OCI-LY7 (cell line): ENCODE measurements around the gene NLGN1. TPM values are rescaled to one million over a fixed set of nuclear protein-coding genes. Genes with fewer than 3 reads are reported as not detected.

Experiments used
- BruUV-seq: library from RNA; stranded (reverse); fragments of 400-500 nt; replicated peaks from 2 replicates; lab custom pipeline; 2021; lab: Mats Ljungman, UMichigan
- CTCF ChIA-PET: fragments of 300-600 bp; sonication (Branson Sonifier 250); formaldehyde crosslinking; loops from one replicate; lab custom pipeline; 2022; ENCODE audit warnings: antibody characterized with exemption; ENCODE audit not compliant: unreplicated experiment; lab: Charles Lee
- POLR2A ChIA-PET: fragments of 300-600 bp; sonication (Branson Sonifier 250); formaldehyde crosslinking; loops from one replicate; lab custom pipeline; 2022; ENCODE audit warnings: antibody characterized with exemption; lab: Charles Lee
- DNase-seq: peaks from one replicate; pipeline ENCODE4 v3.0.0-alpha.2; 2015; ENCODE audit warnings: low spot score
- H2AFZ ChIP-seq: fragments of 200-600 bp; sonication (generic), shearing (Covaris generic); 2 replicates; pipeline ENCODE4 v1.6.1; 2014; ENCODE audit warnings: mild to moderate bottlenecking, antibody characterized with exemption, low read length, moderate library complexity
- H3K27ac ChIP-seq: fragments of 200-600 bp; sonication (generic); 2 replicates; pipeline ENCODE4 v1.5.1; 2014; ENCODE audit warnings: mixed run types, low read depth, mild to moderate bottlenecking, moderate library complexity, low read length, inconsistent platforms; ENCODE audit not compliant: poor library complexity, severe bottlenecking
- H3K36me3 ChIP-seq: fragments of 200-600 bp; sonication (generic); 2 replicates; pipeline ENCODE4 v1.6.1; 2014; ENCODE audit warnings: mild to moderate bottlenecking, antibody characterized with exemption, low read length, moderate library complexity, mixed read lengths; ENCODE audit not compliant: insufficient read depth
- H3K4me1 ChIP-seq: fragments of 200-600 bp; sonication (generic); 2 replicates; pipeline ENCODE4 v1.5.1; 2014; ENCODE audit warnings: mild to moderate bottlenecking, low read length; ENCODE audit not compliant: insufficient read depth, poor library complexity, severe bottlenecking
- H3K4me2 ChIP-seq: fragments of 200-600 bp; sonication (generic); 2 replicates; pipeline ENCODE4 v1.6.1; 2014; ENCODE audit warnings: mild to moderate bottlenecking, low read length
- H3K4me3 ChIP-seq: fragments of 200-600 bp; sonication (generic); 2 replicates; pipeline ENCODE4 v1.5.1; 2014; ENCODE audit warnings: mild to moderate bottlenecking, low read depth, low read length; ENCODE audit not compliant: poor library complexity, severe bottlenecking
- H3K79me2 ChIP-seq: fragments of 200-600 bp; sonication (generic); 2 replicates; pipeline ENCODE4 v1.6.1; 2016; ENCODE audit warnings: low read depth, mild to moderate bottlenecking, low read length, moderate library complexity, mixed read lengths; ENCODE audit not compliant: insufficient read depth
- H3K9me2 ChIP-seq: fragments of 200-600 bp; sonication (generic); 2 replicates; pipeline ENCODE4 v1.6.1; 2016; ENCODE audit warnings: mild to moderate bottlenecking, low read length, mixed read lengths; ENCODE audit not compliant: insufficient read depth
- H3K9me3 ChIP-seq: fragments of 200-600 bp; sonication (generic); 2 replicates; pipeline ENCODE4 v1.6.1; 2014; ENCODE audit warnings: mild to moderate bottlenecking, mixed run types, low read length, mixed read lengths
- H4K20me1 ChIP-seq: fragments of 200-600 bp; sonication (generic); 2 replicates; pipeline ENCODE4 v1.6.1; 2014; ENCODE audit warnings: mild to moderate bottlenecking, antibody characterized with exemption, low read length, moderate library complexity, mixed read lengths; ENCODE audit not compliant: insufficient read depth
- CTCF ChIP-seq: fragments of 200-600 bp; sonication (generic); conservative IDR thresholded peaks from 2 replicates; pipeline ENCODE4 v1.5.1; 2014; ENCODE audit warnings: mild to moderate bottlenecking, antibody characterized with exemption, low read length, moderate library complexity, mixed read lengths
- EZH2phosphoT487 ChIP-seq: fragments of 200-600 bp; sonication (generic); IDR thresholded peaks from 2 replicates; pipeline ENCODE4 v1.6.1; 2018; ENCODE audit warnings: low read depth, borderline replicate concordance, mild to moderate bottlenecking, mixed run types, antibody characterized with exemption, low read length, moderate library complexity, mixed read lengths
- intact Hi-C: fragments of 100-400 bp; cut with micrococcal nuclease; formaldehyde crosslinking; loops from one replicate; pipeline ENCODE4 v1.10.0; 2022; ENCODE audit not compliant: unreplicated experiment
- total RNA-seq, 2 experiments: library from RNA; depleted of rRNA in 1 of 2; stranded (reverse); fragments of >200 nt in 1 of 2; shearing (Covaris generic) in 1 of 2; gene quantifications; 2 replicates each; pipeline ENCODE4 v1.2.3, GENCODE V29; 2014 to 2022

Gene NLGN1
- total RNA-seq, 2 experiments from 2014 or later = not detected

DNA sequence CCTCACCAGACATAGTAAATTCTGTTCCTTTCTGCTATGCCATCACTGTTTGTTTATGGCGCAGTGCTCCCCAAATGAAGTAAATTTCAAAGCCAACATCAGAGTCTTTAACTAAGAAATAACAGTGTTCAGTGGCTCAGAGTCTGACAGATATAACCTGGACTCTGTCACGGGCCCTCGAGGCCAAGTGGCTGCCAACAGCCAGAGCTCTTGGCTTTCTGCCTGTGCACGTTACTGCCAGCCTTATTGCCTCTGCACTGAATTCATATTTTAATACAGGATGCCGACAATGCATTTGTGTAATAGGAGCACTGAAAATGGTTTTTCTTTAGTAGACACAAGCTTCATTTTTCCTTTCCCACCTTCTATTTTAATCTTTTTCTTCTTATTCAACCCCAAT, 219.9 kb downstream of the NLGN1 start:
- Histone ChIP-seq H2AFZ (no peak overlapping the region), H3K4me3 (no peak overlapping the region), H3K36me3 (no peaks in the 10 kb centered on the region), H3K9me2 (no peaks in the 10 kb centered on the region), H3K4me1 (no peaks in the 10 kb centered on the region), H3K4me2 (no peak overlapping the region), H4K20me1 (no peaks in the 10 kb centered on the region), H3K9me3 (no peaks in the 10 kb centered on the region), H3K79me2 (no peaks in the 10 kb centered on the region), H3K27ac (no peak overlapping the region)
- TF ChIP-seq CTCF (no peak), EZH2phosphoT487 (no peak)
- no peak for DNase-seq
- POLR2A ChIA-PET = no interaction called here
- CTCF ChIA-PET = no interaction called here
- intact Hi-C loops = no loop called here
- no TSS peak for BruUV-seq

DNA sequence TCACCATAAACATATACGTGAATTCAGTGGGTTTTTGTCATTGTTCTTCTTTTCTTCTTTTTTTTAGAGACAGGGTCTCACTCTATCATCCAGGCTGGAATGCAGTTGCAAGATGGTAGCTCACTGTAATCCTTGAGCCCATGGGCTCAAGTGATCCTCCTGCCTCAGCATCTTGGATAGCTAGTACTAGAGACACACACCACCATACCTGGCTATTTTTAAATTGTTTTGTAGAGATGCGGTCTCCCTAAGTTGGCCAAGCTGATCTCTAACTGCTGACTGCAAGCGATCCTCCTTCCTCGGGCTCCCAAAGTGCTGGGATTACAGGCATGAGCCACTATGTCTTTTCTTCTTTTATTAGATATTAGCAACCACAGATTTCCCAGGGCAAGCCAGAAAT, 220.6 kb downstream of the NLGN1 start:
- POLR2A ChIA-PET = no interaction called here
- no peaks in the 10 kb centered on the region for H3K9me2 ChIP-seq

DNA sequence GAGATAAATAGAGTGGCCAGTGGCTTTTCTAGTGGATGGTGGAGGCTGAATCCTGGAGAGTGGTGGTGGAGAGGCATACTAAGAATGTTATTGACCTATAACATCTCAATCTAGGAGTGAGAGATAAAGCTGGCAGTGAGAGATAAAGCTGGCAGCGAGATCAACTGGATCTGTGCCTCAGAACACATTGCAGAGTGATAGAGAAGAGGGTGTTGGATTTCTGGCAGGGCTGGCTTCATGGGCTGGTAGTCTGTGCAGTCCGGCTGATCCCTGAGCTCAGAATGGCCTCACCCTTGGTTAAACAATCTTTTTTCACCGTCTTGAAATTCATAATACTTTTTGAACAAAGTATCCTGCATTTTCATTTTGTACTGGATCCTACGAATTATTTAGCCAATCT, 221.2 kb downstream of the NLGN1 start:
- Histone ChIP-seq H3K9me2 (no peaks in the 10 kb centered on the region), H3K27ac (no peak overlapping the region), H3K4me2 (no peak overlapping the region), H3K9me3 (no peaks in the 10 kb centered on the region), H3K4me3 (no peak overlapping the region), H3K4me1 (no peaks in the 10 kb centered on the region), H4K20me1 (no peaks in the 10 kb centered on the region), H3K36me3 (no peaks in the 10 kb centered on the region), H3K79me2 (no peaks in the 10 kb centered on the region), H2AFZ (no peak overlapping the region)
- no TSS peak for BruUV-seq
- TF ChIP-seq CTCF (no peak), EZH2phosphoT487 (no peak)
- ChIA-PET CTCF (no interaction called here), POLR2A (no interaction called here)
- intact Hi-C loops = no loop called here
- no peak for DNase-seq

More for the DNA sequence above, 220.6 kb downstream of the NLGN1 start:
- TF ChIP-seq EZH2phosphoT487 (no peak), CTCF (no peak)
- H3K27ac ChIP-seq = no peak overlapping the region
- no peaks in the 10 kb centered on the region for H3K79me2 ChIP-seq
- BruUV-seq = no TSS peak
- H2AFZ ChIP-seq = no peak overlapping the region
- H3K4me3 ChIP-seq = no peak overlapping the region
- H3K9me3 ChIP-seq = no peaks in the 10 kb centered on the region
- CTCF ChIA-PET = no interaction called here
- intact Hi-C loops = no loop called here
- no peaks in the 10 kb centered on the region for H3K36me3 ChIP-seq
- H3K4me1 ChIP-seq = no peaks in the 10 kb centered on the region
- no peak overlapping the region for H3K4me2 ChIP-seq
- DNase-seq = no peak
- no peaks in the 10 kb centered on the region for H4K20me1 ChIP-seq
